NCI-H2081 (cell line): ENCODE measurements around the gene C9orf50.
"Not testable (repeated sequence)": the region's sequence is repeated elsewhere in the genome, so short reads cannot be mapped to it uniquely, and the experiment has no call there.

ENCODE experiments used
- DNase-seq, 2 experiments: peaks; one replicate each; lab custom pipeline; 2025; lab: John Stamatoyannopoulos, UW

The C9orf50 gene

DNA sequence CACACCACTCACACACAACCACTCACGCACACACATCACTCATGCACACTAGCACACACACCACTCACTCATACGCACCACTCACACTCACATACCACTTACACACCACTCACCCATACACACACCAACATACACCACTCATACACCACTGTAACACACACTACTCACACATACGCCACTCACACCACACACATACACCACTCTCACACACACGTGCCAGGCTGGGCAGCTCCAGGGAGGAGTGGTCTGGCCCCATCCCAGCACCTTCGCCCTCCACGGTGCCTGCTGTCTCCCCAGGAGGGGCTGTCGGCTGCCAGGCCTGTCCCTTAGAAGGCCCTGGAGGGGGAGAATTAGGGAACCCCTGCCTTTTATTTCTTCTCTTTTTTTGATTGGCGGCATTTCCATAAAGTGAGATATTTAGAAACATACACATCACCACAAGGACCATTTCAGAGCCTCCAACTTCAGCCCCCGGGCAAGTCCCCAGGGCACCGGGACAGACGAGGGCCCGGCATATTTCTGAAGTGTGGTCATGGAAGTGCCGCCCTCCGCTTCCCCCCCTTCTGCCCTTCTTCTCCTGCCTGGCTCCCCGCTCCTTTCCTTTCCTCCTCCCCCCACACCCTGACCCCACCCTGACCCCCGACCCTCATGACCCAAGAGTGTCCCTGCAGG, 27.3 kb upstream of the C9orf50 start:
- DNase-seq: no peak

DNA sequence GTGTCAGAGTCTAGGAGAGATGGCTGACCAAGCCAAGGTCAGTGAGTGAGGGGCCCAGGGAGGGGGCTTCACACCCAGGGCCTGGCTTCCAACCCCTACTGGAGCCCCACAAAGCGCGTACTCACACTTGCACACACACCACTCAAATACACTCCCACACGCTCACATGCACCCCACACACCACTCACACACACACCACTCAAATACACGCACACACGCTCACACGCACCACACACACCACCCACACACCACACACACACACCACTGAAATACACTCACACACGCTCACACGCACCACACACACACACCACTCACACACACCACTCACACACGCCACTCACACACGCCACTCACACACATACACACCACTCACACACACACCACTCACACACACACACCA, 26.7 kb upstream of the C9orf50 start:
- no peak for DNase-seq

DNA sequence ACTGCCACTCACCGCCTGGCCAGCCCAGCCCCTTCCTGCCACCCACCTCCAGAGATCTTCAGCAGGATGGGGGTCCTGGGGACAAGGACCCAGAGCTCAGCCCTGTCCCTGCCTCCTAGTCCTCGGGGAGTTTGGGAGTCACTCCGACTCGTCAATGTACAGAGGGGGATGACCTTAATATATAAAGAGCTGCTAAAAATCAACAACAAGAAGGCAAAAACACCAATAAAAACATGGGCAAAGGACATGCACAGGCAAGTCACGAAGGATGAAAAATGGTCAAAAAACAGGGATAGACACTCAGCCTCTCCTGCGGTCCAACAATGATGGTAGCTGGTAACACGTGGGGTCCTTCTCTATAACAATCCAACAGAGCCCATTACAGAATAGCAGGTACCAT, 25.8 kb upstream of the C9orf50 start:
- no peak for DNase-seq

DNA sequence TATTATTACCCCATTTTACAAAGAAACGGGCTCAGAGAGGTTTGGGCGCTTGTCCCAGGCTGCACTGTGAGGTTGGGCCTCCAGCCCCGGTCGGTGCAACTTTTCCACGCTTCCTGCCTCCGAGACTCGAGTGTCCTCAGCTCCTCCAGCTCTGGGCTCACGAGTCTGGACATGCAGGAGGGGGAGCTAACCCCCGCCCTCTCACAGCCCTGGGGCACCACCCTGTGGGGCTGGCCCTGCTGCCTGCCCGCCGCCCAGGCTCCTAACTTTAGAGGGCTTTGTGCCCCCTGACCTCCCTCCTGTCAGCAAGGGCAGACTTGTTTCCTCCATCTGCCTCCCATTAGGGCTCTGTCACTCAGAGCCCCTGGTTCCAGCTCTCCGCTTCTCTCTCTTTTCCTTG, 25.4 kb upstream of the C9orf50 start:
- no peak for DNase-seq

DNA sequence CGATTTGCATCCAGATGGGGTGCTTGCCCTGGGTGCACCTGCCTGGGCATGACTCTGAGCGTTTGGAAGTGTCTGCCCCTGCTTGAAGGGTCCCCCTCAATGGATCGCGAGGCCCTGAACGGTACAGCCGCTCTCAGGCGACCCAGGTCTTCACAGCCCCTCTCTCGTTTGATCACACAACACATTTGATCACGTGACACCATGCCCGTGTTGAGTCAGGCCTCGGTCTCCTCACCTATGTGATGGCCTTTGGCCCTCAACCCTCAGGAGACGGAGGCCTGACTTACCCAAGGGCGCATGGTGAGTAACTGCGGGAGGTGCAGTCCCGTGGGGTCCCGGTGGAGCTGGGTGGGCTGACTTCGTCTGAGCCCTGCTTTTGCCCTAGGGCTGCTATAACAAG, 24.0 kb upstream of the C9orf50 start:
- DNase-seq: no peak

DNA sequence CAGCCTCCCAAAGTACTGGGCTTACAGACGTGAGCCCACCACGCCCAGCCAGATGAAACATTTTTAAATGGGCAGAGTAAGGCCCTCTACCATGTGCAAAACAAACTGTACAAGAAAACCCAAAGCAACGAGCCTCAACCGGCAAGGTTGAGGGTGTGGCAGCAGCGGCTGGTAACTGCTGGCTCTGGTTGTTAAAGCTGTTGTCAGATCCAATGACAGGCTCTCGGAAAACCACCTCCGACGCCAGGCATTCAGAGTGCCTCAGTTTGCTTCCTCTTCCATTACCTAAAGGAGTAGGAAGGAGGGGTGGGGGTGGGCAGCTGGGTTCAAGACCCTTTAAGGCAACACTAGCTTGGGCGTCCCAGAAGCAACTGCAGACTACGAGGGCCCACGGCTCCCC, 23.5 kb upstream of the C9orf50 start:
- DNase-seq: no peak

DNA sequence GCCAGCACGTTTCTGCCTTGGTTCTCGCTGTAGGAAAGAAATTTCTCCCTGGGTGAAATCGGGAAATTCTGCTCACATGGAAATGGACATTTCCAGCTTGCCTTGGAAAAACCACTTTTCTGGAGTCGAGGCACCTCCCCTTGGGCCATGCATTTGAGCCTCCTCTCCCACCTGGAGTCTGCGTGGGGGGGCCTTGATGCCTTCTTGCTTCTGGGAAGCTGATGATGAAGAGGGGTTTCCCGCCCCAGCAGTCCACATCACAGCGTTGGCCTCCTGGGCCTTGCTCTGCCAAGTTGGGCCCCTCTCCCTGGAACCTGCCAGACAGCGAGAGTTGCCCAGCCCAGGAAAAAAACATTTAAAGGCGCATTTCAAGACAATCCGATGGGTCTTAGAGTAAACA, 22.8 kb upstream of the C9orf50 start:
- DNase-seq: no peak

DNA sequence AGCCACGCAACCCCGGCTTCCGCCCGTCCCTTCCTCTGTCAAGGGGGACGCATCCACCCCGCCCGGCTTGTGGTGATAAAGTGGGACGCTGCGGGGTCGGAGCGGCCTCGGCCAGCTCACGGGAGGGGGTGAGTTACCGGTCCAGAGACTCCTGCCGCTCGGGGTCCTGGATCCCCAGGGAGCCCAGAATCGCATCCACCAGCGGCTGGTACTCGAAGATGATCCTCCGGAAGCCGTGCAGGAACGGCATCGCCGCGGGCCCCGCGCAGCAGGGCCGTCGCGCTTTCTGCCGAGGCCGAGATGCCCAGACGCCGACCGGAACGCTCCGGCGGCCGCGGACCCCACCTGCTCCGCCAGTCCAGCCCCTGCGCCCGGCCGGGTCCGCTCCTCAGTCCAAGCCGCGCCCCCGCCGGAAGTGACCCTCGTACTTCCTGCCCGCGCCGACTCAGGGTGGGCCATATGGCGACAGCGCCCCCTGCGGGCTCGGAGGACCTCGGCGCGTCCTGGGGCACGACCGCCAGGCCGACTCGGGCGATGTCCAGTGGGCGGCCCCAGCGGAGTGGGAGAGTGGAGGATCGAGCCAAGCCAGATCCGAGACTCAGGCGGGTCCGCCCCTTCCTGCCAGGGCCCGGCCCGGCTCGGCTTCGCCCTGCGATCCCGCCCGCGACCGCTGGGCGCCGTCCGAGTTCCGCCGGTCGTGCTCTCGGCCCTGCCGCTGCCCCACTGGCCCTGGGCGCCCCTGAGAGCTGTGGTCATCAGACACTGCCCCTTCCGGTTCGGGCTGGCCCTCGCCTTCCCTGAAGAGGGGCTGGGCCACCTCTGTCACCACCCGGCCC, 21.1 kb upstream of the C9orf50 start, which contains the start of gene ASB6:
Gene ASB6 (minus strand): TSS at position 402 of the 836 bp plus-strand sequence. CDS start 152 bp downstream, at position 250.
- peak; percentile 83 to 90 for DNase-seq

DNA sequence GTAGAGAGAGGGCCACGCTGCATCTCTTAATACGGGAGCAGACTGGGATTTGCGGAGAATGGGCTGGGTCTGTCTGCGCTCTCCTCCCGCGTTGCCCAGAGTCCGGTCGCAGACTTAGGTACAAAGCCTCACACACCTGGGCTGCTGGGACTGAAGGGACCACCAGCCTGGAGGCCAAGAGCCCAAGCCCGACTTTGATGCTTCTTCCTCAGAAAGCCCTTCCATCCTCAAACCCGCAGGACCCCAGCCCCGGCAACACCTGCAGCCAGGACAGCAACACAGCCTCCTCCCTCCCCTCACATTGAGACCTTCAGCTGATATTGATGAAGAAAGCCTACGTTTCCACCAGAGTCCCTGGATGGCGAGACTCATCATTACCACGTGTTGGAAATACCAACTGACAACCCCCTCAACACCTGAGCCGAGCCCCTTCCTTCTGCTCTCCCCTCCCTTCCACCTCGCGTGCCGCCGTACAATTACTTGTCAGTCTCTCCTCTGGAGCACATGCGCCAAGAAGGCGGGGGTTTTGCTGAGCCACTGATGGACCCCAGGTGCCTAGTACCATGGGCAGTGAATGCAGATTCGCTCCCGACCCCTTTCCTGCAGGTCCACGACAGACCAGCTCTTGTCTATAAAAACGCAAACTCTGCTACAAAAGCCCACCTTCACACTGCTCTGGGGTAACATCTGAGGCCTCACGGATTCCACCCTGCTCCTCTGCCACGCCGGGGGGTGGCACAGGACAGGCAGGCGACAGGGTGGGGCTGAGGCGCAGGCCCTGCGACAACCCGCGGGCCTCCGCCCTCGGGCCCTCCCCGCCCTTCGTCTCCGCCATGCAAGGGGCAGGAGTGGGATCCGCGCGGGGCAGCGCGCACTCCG, 20.2 kb upstream of the C9orf50 start:
- no peak for DNase-seq

DNA sequence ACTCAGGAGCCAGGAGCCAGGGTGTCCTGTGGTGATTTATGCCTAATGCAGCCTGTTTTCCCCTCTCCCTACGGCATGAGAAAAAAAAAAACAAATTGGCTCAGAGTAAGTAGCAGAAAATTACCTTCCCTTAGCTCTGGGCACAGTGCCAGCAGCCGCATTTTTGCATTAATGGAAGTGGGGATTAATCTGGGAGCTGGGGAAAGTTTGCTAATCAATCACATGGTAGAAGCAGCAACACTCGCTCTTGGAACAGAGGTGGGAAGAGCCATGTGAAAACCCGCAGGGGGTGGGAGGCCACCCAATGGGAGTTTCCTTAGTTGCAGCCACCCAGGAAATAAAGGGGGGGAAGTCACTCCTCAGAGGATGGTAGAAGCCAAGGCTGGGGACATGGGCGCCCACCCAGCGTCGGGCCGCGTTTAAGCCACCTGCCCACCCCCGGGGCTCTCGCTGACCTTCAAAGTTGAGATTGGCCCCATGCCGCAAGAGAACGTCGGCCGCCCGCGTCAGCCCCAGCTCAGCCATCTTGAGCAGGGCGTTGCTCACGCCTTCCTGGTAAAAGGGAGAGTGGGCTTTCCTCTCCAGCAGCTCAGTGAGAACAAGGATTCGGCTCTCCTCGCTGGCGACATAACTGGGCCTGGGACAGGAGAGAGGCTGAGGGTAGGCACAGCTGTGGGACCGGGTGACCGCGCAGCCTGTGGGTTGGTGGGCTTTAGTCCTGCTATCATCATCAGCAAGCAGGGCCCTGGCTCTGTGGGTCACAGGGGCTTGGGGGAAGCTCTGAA, 19.4 kb upstream of the C9orf50 start:
- peak; percentile 46 to 76 for DNase-seq

DNA sequence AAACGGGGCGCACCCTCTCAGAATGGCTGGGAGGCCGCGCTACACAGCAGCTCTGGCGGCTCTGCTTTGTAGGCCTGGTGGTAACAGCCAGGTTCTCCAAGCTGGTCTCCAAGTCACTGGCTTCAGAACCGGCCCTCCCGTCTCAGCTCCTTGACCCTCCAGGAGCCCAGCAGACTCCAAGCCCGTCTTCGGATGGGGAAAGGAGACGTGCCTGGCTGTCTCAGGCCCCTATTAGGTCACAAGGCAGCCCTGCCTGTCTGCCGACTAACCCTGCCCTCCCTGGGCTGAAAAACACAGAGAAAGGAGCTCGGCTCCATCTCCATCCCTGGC, 18.8 kb upstream of the C9orf50 start:
- DNase-seq: no peak

DNA sequence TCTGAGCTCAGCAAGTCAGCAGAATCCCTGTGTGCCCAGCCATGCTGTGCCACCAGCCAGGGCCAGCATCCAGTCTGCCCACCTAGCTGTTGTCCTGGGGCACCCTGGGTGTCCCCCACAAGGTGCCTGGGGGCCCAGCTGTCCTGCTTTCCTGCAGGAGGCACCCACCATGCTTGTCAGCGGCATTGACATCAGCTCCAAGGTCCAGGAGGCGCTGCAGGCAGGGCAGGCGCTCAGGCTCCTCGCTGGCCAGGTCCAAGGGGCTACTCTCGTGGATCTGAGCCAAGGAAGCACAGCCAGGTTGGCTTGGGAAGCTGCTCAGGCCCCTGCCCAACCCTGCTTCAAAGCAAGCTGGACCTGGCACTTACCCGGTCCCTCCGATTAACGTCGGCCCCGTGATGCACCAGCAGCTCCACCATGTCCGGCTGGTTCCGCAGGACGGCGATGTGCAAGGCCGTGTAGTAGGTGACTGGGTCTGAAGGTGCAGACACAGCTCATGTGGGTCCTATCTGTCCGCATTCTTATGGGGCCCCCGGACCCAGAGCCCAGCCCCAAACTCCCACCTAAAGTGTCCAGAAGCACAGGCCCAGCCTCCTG, 18.2 kb upstream of the C9orf50 start:
- no peak for DNase-seq

DNA sequence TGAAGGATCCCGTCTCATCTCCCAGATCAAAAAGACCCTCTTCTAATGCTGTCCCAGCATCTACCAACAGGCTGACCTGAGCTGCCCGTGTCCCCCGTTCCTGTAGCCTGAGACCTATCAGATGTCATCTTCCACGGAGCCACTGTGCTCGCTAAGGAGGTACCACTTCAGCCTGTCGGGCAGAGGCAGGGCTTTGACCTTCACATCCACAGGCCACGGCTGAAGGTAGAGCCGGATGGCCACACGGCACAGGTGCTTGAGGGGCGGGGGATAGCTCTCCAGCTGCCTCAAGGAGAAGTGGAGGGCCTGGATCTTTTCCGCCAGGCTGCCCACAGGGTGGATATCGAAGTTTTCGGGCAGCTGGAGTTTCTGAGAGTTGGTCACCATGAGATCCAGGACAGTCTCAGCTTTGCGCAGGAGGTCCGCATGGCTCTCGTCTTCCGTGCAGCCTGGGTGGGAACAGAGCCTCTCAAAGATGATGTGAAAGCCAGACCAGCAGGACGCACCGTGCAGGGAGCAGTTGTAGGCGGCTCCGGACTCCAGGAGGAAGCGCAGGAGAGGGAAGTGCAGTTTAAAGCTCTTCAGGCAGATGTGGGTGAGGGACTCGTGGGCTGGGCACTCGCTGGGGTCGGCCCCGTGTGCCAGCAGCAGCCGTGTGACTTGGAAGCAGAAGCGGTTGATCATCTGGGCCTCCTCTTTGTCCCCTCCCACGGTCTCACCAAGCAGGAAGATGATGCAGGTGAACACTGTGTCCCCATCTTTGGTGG, 17.0 kb upstream of the C9orf50 start:
- no peak for DNase-seq

DNA sequence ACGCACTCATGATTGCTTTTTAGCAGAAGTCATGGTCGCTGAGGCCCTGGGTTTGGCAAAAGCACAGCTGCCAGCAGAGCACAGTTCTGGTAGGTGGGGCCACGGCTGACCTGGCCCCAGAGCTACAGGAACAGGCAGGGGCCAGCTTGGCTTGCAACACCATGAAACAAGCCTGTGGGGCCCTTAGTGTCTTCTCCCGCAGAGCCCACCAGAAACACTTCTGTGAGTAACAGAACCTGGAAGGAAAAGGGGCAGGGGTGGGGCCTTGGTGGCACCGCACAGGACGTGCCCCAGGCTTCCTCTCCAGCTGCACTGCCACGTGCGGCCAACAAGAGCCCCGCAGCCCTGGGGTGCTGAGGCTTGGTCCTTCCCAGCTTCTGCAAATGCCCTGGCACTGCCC, 16.2 kb upstream of the C9orf50 start:
- DNase-seq: no peak

DNA sequence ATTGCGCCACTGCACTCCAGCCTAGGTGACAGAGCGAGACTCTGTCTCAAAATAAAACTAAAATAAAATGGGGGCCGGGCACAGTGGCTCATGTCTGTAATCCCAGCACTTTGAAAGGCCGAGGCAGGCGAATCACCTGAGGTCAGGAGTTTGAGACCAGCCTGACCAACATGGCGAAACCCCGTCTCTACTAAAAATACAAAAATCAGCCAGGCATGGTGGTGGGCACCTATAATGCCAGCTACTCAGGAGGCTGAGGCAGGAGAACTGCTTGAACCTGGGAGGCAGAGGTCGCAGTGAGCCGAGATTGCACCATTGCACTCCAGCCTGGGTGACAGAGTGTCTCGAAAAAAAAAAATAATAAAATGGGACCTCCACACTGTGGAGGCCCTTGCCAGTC, 15.4 kb upstream of the C9orf50 start:
- DNase-seq: not testable (repeated sequence)

DNA sequence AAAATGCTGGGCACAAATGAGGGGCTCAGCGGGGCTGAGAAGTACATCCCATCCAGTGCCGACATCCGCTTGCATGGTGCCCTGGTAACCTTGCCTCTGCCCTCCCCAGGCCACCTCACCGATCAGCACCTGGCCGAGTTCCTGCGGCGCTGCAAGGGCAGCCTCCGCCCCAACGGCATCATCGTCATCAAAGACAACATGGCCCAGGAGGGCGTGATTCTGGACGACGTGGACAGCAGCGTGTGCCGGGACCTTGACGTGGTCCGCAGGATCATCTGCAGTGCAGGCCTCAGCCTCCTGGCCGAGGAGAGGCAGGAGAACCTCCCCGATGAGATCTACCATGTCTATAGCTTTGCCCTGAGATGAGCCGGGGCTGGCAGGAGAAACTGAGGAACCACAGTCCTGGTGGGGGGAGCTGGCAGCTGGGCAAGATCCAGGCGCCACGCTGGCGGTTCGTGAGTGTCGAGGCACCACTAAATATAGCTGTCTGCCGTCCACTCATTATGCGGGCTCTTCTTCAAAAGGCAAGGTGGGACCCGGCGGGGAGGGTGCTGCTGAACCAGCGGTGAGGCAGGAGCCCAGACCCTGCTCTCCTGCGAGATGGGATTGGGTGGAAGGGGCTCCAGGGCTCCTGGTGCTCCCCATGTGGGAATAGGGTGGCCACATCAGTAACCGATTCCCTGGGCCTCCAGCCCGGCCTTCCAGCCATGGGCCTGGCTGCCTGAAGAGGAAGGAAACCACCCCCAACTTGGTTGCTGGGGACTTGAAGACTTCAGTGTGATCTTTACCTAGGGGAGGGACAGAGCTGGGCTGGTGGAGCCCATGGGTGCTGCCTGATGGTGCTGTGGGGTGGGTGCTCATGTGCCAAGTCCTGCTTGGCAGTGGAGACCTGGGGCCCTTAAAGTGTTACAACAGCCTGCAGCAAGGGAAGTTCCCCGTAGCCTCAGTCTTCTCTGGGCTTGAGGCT, 14.5 kb upstream of the C9orf50 start:
- no peak for DNase-seq

DNA sequence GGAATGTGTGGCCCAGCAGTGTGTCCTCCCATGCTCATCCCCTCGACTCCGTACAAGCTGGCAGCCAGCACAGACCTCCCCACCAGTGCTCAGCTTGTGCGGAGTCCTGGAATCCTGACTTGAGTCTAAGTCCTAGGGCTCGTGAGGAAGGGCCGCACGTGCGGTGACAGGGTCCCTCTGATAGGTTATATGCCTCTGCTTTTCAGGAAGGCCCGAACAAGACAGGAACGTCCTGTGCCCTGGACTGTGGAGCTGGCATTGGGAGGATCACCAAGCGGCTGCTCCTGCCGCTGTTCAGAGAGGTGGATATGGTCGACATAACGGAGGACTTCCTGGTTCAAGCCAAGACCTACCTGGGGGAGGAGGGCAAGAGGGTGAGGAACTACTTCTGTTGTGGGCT, 12.9 kb upstream of the C9orf50 start:
- no peak for DNase-seq

DNA sequence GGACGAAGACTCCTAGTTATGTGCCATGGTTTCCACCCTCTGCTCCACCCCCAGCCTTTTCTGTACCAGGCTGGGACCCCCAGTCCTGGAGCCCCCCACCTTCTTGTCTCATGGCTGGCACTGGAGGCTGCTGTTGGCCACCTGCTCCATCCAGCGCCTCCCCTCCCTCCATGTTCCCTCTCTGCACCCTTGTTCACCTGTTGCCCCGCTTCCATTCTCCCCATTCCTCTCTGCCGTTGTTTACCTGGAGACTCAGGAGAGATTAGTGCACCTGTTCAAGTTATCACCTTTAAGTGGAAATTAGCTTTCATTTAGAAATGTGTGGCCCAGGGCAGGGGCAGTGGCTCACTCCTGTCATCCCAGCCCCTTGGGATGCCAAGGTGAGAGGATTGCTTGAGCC, 12.3 kb upstream of the C9orf50 start:
- DNase-seq: no peak

DNA sequence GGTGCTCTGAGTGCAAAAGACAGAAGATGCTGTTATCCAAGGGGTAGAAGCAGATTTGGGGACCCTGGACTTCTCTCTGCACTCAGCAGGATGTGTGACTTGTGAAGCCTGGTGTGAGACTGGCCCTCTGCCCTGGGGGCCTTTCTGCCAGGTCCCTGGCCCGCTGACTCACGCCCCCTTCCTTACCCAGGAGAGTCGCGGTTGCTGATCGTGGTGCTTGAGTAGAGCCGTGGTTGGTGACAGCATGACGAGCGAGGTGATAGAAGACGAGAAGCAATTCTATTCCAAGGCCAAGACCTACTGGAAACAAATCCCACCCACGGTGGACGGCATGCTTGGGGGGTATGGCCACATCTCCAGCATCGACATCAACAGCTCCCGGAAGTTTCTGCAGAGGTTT, 11.6 kb upstream of the C9orf50 start:
- DNase-seq: no peak
